K562 (cell line): Measurements from ENCODE around the gene MCM3. TPM values are rescaled to one million over a fixed set of nuclear protein-coding genes. Genes with fewer than 3 reads are reported as not detected.
A peak's percentile ranks its signal among the peaks of the same experiment; 100 is the strongest.

Experiments used
- ATAC-seq: fragments of 200-7000 bp; cut with Tn5 transposase; 3 replicates; pipeline ENCODE4 v1.9.1; 2020; ENCODE audit warnings: moderate library complexity
- Bru-seq: library from RNA; stranded (reverse); fragments of 400-500 nt; gene quantifications from one replicate; lab custom pipeline; 2021; lab: Mats Ljungman, UMichigan
- BruChase-seq, 2 experiments: library from RNA; stranded (reverse); fragments of 400-500 nt; gene quantifications; one replicate each; lab custom pipeline; 2021; lab: Mats Ljungman, UMichigan
- BruUV-seq: library from RNA; stranded (reverse); fragments of 400-500 nt; replicated peaks from 2 replicates; lab custom pipeline; 2021; lab: Mats Ljungman, UMichigan
- CTCF ChIA-PET: fragments of 300-600 bp; formaldehyde crosslinking; extraction: SDS; loops from one replicate; lab custom pipeline; 2021; ENCODE audit warnings: low intra/inter-chr PET ratio; lab: Yijun Ruan, JAX
- POLR2A ChIA-PET: fragments of 300-600, 350-650 bp; sonication (Branson Sonifier 250); formaldehyde crosslinking; extraction: SDS; loops from one replicate; lab custom pipeline; 2021; ENCODE audit warnings: antibody characterized with exemption, inconsistent platforms; lab: Yijun Ruan, JAX
- DNase-seq, 4 experiments: peaks; one replicate each; pipeline versions ENCODE4 v3.0.0 to v3.0.0-alpha.2; 2011 to 2018; ENCODE audit warnings: low spot score in 3 of 4, mixed read lengths in 3 of 4; ENCODE audit errors: extremely low read depth in 1 of 4
- FAIRE-seq: peaks from 2 replicates; lab custom pipeline; 2011; peaks lifted over from hg19 to GRCh38; lab: Jason Lieb, UNC
- H2AFZ ChIP-seq: 2 replicates; pipeline ENCODE4 v1.6.0; 2011; ENCODE audit warnings: low read depth, low read length, control low read depth, inconsistent platforms
- H3K27ac ChIP-seq: fragments of 200-600 bp; 3 replicates; pipeline ENCODE4 v1.8.0; 2011; ENCODE audit warnings: low read depth, mild to moderate bottlenecking, control low read depth, inconsistent platforms, low read length, moderate library complexity, mixed read lengths; ENCODE audit errors: extremely low read depth
- H3K27me3 ChIP-seq, 2 experiments: fragments of 300-600 bp in 1 of 2; 2 replicates in 1 of 2; 3 replicates in 1 of 2; pipeline versions ENCODE4 v1.6.0 to v1.8.0; 2011; ENCODE audit warnings: inconsistent platforms in 2 of 2, low read length in 2 of 2, mild to moderate bottlenecking in 1 of 2, mixed read lengths in 1 of 2, moderate library complexity in 1 of 2; ENCODE audit not compliant: control insufficient read depth in 2 of 2, insufficient read depth in 2 of 2
- H3K36me3 ChIP-seq: fragments of 300-600 bp; 3 replicates; pipeline ENCODE4 v1.8.0; 2011; ENCODE audit warnings: mild to moderate bottlenecking, low read length, inconsistent platforms; ENCODE audit not compliant: control insufficient read depth, insufficient read depth
- H3K4me1 ChIP-seq, 2 experiments: fragments of 200-600 bp in 1 of 2; replicated peaks in 1 of 2; 2 replicates in 1 of 2; 3 replicates in 1 of 2; pipeline versions ENCODE4 v1.5.1 to v1.8.0; 2011; ENCODE audit warnings: inconsistent platforms in 2 of 2, low read length in 2 of 2, mild to moderate bottlenecking in 1 of 2, mixed read lengths in 1 of 2, moderate library complexity in 1 of 2; ENCODE audit not compliant: control insufficient read depth in 2 of 2, insufficient read depth in 2 of 2
- H3K4me2 ChIP-seq: 2 replicates; pipeline ENCODE4 v1.6.1; 2011; ENCODE audit warnings: low read length, control low read depth, inconsistent platforms, mixed read lengths; ENCODE audit not compliant: insufficient read depth
- H3K4me3 ChIP-seq: fragments of 200-600 bp; sonication (generic), shearing (Covaris generic); 2 replicates; pipeline ENCODE4 v1.5.1; 2016; ENCODE audit warnings: control low read depth, inconsistent platforms
- H3K79me2 ChIP-seq: fragments of 200-600 bp; 3 replicates; pipeline ENCODE4 v1.8.0; 2011; ENCODE audit warnings: low read length, inconsistent platforms; ENCODE audit not compliant: control insufficient read depth, insufficient read depth
- H3K9ac ChIP-seq, 2 experiments: 2 replicates each; pipeline versions ENCODE4 v1.6.0 to v1.6.1; 2011; ENCODE audit warnings: low read depth in 2 of 2, low read length in 2 of 2, control low read depth in 1 of 2, inconsistent platforms in 1 of 2, mild to moderate bottlenecking in 1 of 2, mixed read lengths in 1 of 2; ENCODE audit not compliant: insufficient read depth in 1 of 2
- H3K9me1 ChIP-seq: one replicate; pipeline ENCODE4 v1.6.0; 2011; ENCODE audit warnings: inconsistent platforms, mild to moderate bottlenecking, low read length, moderate library complexity; ENCODE audit not compliant: control insufficient read depth, insufficient read depth
- H3K9me3 ChIP-seq: replicated peaks from 2 replicates; pipeline ENCODE4 v1.5.1; 2011; ENCODE audit warnings: low read depth, low read length, inconsistent platforms; ENCODE audit not compliant: control insufficient read depth, insufficient read depth
- H4K20me1 ChIP-seq: replicated peaks from 2 replicates; pipeline ENCODE4 v1.6.1; 2011; ENCODE audit warnings: low read length, inconsistent platforms, mixed read lengths; ENCODE audit not compliant: control insufficient read depth, insufficient read depth
- BCOR ChIP-seq: fragments of 450-650 bp; IDR thresholded peaks from 2 replicates; pipeline ENCODE4 v1.6.1; 2016
- CBX8 ChIP-seq: fragments of 200-600 bp; sonication (generic); IDR thresholded peaks from 2 replicates; pipeline ENCODE4 v1.6.1; 2012; ENCODE audit warnings: borderline replicate concordance, mixed run types, low read depth, mild to moderate bottlenecking, moderate library complexity, mixed read lengths, low read length, control low read depth, inconsistent platforms; ENCODE audit not compliant: poor library complexity, severe bottlenecking; ENCODE audit errors: extremely low read depth
- E2F3 ChIP-seq: fragments of 250-450 bp; sonication (Bioruptor Pico); IDR thresholded peaks from 2 replicates; pipeline ENCODE4 v1.4.0; 2020; ENCODE audit warnings: mild to moderate bottlenecking
- FOS ChIP-seq: IDR thresholded peaks from 3 replicates; pipeline ENCODE4 v1.6.1; 2011; ENCODE audit not compliant: insufficient read length; ENCODE audit errors: extremely low read depth
- RFX5 ChIP-seq: IDR thresholded peaks from 2 replicates; pipeline ENCODE4 v1.6.1; 2011; ENCODE audit warnings: low read depth, mild to moderate bottlenecking, improper control_type of control experiment, low read length
- ZNF224 ChIP-seq: sonication (generic); formaldehyde crosslinking; IDR thresholded peaks from 2 replicates; pipeline ENCODE4 v1.8.0; 2022; ENCODE audit warnings: mild to moderate bottlenecking, missing genetic modification reagents
- ZNF431 ChIP-seq: sonication (generic); formaldehyde crosslinking; IDR thresholded peaks from 2 replicates; pipeline ENCODE4 v1.8.0; 2022; ENCODE audit warnings: mild to moderate bottlenecking, missing genetic modification reagents
- ZNF76 ChIP-seq: fragments of 250-450 bp; sonication (Bioruptor Pico); IDR thresholded peaks from 2 replicates; pipeline ENCODE4 v1.4.0; 2020; ENCODE audit warnings: mild to moderate bottlenecking, moderate library complexity, borderline replicate concordance
- ZNF77 ChIP-seq: fragments of 250-450 bp; sonication (Bioruptor Pico); IDR thresholded peaks from 2 replicates; pipeline ENCODE4 v1.5.0; 2020
- ZNF79 ChIP-seq: fragments of 250-450 bp; sonication (Bioruptor Pico); IDR thresholded peaks from 2 replicates; pipeline ENCODE4 v1.4.0; 2020; ENCODE audit warnings: low read depth, mild to moderate bottlenecking, moderate library complexity
- WGBS: fragments of 100-300 bp; shearing (Covaris generic); methylation state at CpG from one replicate; pipeline ENCODE4 v1.1.6; 2016; ENCODE audit warnings: low coverage, mixed read lengths; ENCODE audit not compliant: insufficient coverage; ENCODE audit errors: missing lambda C conversion rate; 5-methylcytosine and 5-hydroxymethylcytosine counted together
- in situ Hi-C: fragments of 300-500 bp; cut with MboI; formaldehyde crosslinking; loops from 4 replicates; pipeline ENCODE4 v1.15.0; 2018; ENCODE audit warnings: inconsistent platforms, mixed read lengths
- intact Hi-C: fragments of 100-400 bp; cut with micrococcal nuclease; formaldehyde crosslinking; loops from 2 replicates; pipeline ENCODE4 v1.14.2; 2022
- long read RNA-seq, 3 experiments: library from polyadenylated mRNA in 2 of 3; library from RNA in 1 of 3; unstranded in 2 of 3; stranded (forward) in 1 of 3; transcript quantifications; one replicate each; pipeline ENCODE4 v2.0.0, GENCODE V29; 2019 to 2022
- polyA minus RNA-seq, 3 experiments: library from RNA; depleted of rRNA, polyadenylated mRNA; stranded (reverse); fragments of >200 nt; gene quantifications; 2 replicates each; pipeline ENCODE4 v1.2.3, GENCODE V29; 2011
- polyA plus RNA-seq, 8 experiments: library from polyadenylated mRNA; depleted of rRNA in 4 of 8; stranded (reverse) in 5 of 8; unstranded in 3 of 8; fragments of >200 nt; fragmentation: Nextera tagmentation in 2 of 8; fragmentation: Illumina TruSeq in 1 of 8; extraction: Ambion mirVana in 2 of 8; extraction: Trizol in 1 of 8; gene quantifications; 2 replicates each; pipeline versions ENCODE4 v1.2.1 to v1.2.3, GENCODE V29; 2011 to 2014; ENCODE audit warnings: inconsistent platforms in 1 of 8, missing spikeins in 1 of 8
- total RNA-seq, 7 experiments: library from RNA; depleted of rRNA in 6 of 7; stranded (reverse); fragments of >200 nt in 6 of 7; fragmentation: Illumina TruSeq in 2 of 7; extraction: Trizol in 2 of 7; gene quantifications; 2 replicates each; pipeline versions ENCODE4 v1.2.1 to v1.2.3, GENCODE V29; 2011 to 2021; ENCODE audit warnings: low replicate concordance in 1 of 7
- TF ChIP-seq, protein P1 (sequence below): sonication (generic); formaldehyde crosslinking; IDR thresholded peaks from 2 replicates; pipeline ENCODE4 v1.8.1; 2022; ENCODE audit warnings: missing genetic modification reagents
- TF ChIP-seq, protein P2 (sequence below): IDR thresholded peaks from 2 replicates; pipeline ENCODE4 v1.6.1; 2014; ENCODE audit warnings: antibody characterized with exemption
- TF ChIP-seq, protein P3 (sequence below): sonication (generic); formaldehyde crosslinking; IDR thresholded peaks from 2 replicates; pipeline ENCODE4 v1.9.0; 2022; ENCODE audit warnings: mild to moderate bottlenecking, missing genetic modification reagents

Gene MCM3
- 257 and 369 TPM in 2 replicates for total RNA-seq (2011; cell fraction: chromatin; rRNA removed; ENCODE audit: low replicate concordance)
- 237 and 246 TPM in 2 replicates for total RNA-seq (2011; cell fraction: nucleolus; rRNA removed)
- 205 and 228 TPM in 2 replicates for total RNA-seq (2011; cell fraction: nucleoplasm; rRNA removed)
- 245 and 270 TPM in 2 replicates for total RNA-seq (2014; rRNA removed)
- 211 and 223 TPM in 2 replicates for total RNA-seq (2014; rRNA removed; fragmentation: Illumina TruSeq; extraction: Trizol)
- total RNA-seq (2015; rRNA removed; fragmentation: Illumina TruSeq; extraction: Trizol) = 250 and 258 TPM in 2 replicates
- total RNA-seq (2021) = 187 and 202 TPM in 2 replicates
- 262 and 272 TPM in 2 replicates for polyA plus RNA-seq (2011; rRNA removed)
- 181 and 231 TPM in 2 replicates for polyA plus RNA-seq (2011; cell fraction: cytosol; rRNA removed)
- polyA plus RNA-seq (2011; cell fraction: nucleus; rRNA removed) = 455 and 511 TPM in 2 replicates
- polyA plus RNA-seq (2012) = 160 and 166 TPM in 2 replicates
- 222 and 263 TPM in 2 replicates for polyA plus RNA-seq (2014; fragmentation: Illumina TruSeq; extraction: Trizol)
- 100 to 1,000 TPM in 1 of 2 experiments, 10 to 100 TPM in 1; 76.1 to 141 TPM for polyA plus RNA-seq (2014; fragmentation: Nextera tagmentation; extraction: Ambion mirVana)
- polyA plus RNA-seq (2014; rRNA removed) = 238 and 264 TPM in 2 replicates
- 320 and 341 TPM in 2 replicates for polyA minus RNA-seq (2011; rRNA and poly(A)+ RNA removed)
- polyA minus RNA-seq (2011; cell fraction: cytosol; rRNA and poly(A)+ RNA removed) = 122 and 130 TPM in 2 replicates
- polyA minus RNA-seq (2011; cell fraction: nucleus; rRNA and poly(A)+ RNA removed) = 198 and 295 TPM in 2 replicates
- Bru-seq, nascent RNA = percentile 97 among the genes with signal in this experiment
- percentile 98 among the genes with signal in this experiment for BruChase-seq, experiment 1, labeled RNA remaining after a 2-hour chase
- percentile 98 among the genes with signal in this experiment for BruChase-seq, experiment 2, labeled RNA remaining after a 6-hour chase
- long read RNA-seq, experiment 1, transcript MCM3-201 (17 exons, 3,083 nt) = major isoform, 804 of 1,299 reads
- long read RNA-seq, experiment 1, transcript MCM3-202 (16 exons, 2,523 nt) = minor isoform, 24 of 1,299 reads
- long read RNA-seq, experiment 1, partial matches to known transcripts = 285 of 1,299 reads
- long read RNA-seq, experiment 1, other reads (novel, unspliced or antisense) = 184 of 1,299 reads
- long read RNA-seq, experiment 2, transcript MCM3-201 (17 exons, 3,083 nt) = major isoform, 93 of 254 reads
- long read RNA-seq, experiment 2, partial matches to known transcripts = 83 of 254 reads
- long read RNA-seq, experiment 2, other reads (novel, unspliced or antisense) = 75 of 254 reads
- long read RNA-seq, experiment 3, transcript MCM3-201 (17 exons, 3,083 nt) = major isoform, 176 of 262 reads
- long read RNA-seq, experiment 3, partial matches to known transcripts = 45 of 262 reads
- long read RNA-seq, experiment 3, other reads (novel, unspliced or antisense) = 39 of 262 reads

DNA sequence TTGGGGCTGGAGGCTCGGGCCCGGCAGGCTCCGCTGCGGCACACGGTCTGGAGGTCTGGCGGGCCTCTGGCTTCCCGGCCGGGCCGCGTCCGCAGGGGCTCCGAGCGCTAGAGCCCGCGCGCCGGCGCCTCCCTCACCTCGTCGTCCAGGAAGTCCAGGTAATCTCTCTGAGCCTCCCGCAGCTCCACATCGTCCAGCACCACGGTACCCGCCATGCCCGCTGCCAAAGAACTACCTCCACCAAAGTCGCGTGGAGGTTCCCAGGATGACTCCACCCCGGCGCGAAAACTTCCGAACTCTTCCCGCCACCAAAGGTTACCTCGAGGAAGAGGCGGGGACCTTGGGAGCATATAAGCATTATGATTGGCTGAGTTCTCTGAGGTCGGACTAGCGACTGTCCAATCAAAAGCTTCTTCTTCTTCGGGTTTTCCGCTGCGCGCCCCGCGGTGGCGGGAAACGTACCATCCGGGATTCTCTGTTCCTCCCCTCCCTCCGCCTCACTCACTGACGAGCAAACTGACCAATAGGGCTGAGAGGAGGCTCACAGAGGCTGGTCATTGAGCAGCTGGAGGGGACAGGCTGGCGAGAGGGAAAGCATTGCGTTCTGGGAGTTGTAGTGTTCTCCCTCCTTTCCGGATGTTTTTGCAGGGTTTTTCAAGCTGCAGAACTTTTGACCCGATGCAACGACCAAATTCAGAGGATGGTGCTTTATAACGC, at the start of gene MCM3:
Gene MCM3, minus strand, starts transcription at position 283 of the 717 bp plus-strand sequence. Its CDS starts 68 bp downstream, at position 215.
- DNase-seq (peak; percentile 95 to 99 (median 97)), ATAC-seq (peak; percentile 98), FAIRE-seq (peak; percentile 99)
- Histone ChIP-seq H3K4me2 (peak within 1 kb of the TSS; percentile 86), H3K4me1 (peaks cover 6 to 24% of the 10 kb centered on the region in 2 experiments), H3K27me3 (no peaks in the 10 kb centered on the region), H3K27ac (peak within 1 kb of the TSS; percentile 88), H4K20me1 (no peaks in the 10 kb centered on the region; the same call in 1 of the 2 replicates), H3K9me3 (no peaks in the 10 kb centered on the region), H3K79me2 (peaks cover 50% of the 10 kb centered on the region), H3K9me1 (no peaks in the 10 kb centered on the region), H2AFZ (peak within 1 kb of the TSS; percentile 91), H3K4me3 (peak within 1 kb of the TSS; percentile 77), H3K9ac (peak within 1 kb of the TSS; percentile 91 to 95), H3K36me3 (peaks cover 40% of the 10 kb centered on the region)
- under 1% methylated on average over 51 of the region's 53 CpGs for WGBS
- BruUV-seq = no TSS peak
- POLR2A ChIA-PET = interaction anchor here (0.6 to 1.8 kb wide), 12 partner anchors 10 to 198 kb away, joined by 3 to 7 read pairs (median 4); partner anchors contain the start of gene PAQR8
- in situ Hi-C loops = no loop called here
- intact Hi-C loops = loop anchor here (1.0 to 10.0 kb wide), 5 partner anchors 78 to 380 kb away; partner anchors contain the start of genes PAQR8 and TRAM2
- CTCF ChIA-PET = interaction anchor here (1.1 to 1.6 kb wide), 2 partner anchors 111 to 114 kb away, joined by 4 to 10 read pairs; no protein-coding TSS in a partner anchor
- peak; percentile 98 for TF ChIP-seq E2F3 (CRISPR knock-in tag)
- peak; percentile 37; the same call in 1 of the 2 replicates for TF ChIP-seq RFX5
- TF ChIP-seq ZNF77 (CRISPR knock-in tag) = no peak
- TF ChIP-seq ZNF224 (CRISPR knock-in tag) = no peak
- TF ChIP-seq CBX8 = no peak
- TF ChIP-seq, protein P1, sequence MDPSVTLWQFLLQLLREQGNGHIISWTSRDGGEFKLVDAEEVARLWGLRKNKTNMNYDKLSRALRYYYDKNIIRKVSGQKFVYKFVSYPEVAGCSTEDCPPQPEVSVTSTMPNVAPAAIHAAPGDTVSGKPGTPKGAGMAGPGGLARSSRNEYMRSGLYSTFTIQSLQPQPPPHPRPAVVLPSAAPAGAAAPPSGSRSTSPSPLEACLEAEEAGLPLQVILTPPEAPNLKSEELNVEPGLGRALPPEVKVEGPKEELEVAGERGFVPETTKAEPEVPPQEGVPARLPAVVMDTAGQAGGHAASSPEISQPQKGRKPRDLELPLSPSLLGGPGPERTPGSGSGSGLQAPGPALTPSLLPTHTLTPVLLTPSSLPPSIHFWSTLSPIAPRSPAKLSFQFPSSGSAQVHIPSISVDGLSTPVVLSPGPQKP (CRISPR knock-in tag) = no peak
- peak; percentile 91 for TF ChIP-seq FOS
- TF ChIP-seq ZNF431 (CRISPR knock-in tag) = no peak
- TF ChIP-seq ZNF79 (CRISPR knock-in tag) = no peak
- TF ChIP-seq, protein P2, sequence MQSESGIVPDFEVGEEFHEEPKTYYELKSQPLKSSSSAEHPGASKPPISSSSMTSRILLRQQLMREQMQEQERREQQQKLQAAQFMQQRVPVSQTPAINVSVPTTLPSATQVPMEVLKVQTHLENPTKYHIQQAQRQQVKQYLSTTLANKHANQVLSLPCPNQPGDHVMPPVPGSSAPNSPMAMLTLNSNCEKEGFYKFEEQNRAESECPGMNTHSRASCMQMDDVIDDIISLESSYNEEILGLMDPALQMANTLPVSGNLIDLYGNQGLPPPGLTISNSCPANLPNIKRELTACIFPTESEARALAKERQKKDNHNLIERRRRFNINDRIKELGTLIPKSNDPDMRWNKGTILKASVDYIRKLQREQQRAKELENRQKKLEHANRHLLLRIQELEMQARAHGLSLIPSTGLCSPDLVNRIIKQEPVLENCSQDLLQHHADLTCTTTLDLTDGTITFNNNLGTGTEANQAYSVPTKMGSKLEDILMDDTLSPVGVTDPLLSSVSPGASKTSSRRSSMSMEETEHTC = no peak
- TF ChIP-seq BCOR = no peak
- TF ChIP-seq, protein P3, sequence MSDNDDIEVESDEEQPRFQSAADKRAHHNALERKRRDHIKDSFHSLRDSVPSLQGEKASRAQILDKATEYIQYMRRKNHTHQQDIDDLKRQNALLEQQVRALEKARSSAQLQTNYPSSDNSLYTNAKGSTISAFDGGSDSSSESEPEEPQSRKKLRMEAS (CRISPR knock-in tag) = peak; percentile 79
- TF ChIP-seq ZNF76 (CRISPR knock-in tag) = no peak
